Activated CD8-positive, alpha-beta memory T cell treated with anti-CD3 and anti-CD28 coated beads, Interleukin-2, amount 50 U/mL, for 1 hour (primary cell): Measurements from ENCODE around the gene FRMPD4.

Experiments used
- DNase-seq: peaks from one replicate; pipeline ENCODE4 v3.0.0-alpha.2; 2020; ENCODE audit errors: extremely low read depth

The FRMPD4 gene

GRCh38 chrX:12439416-12439815, 301.1 kb downstream of the FRMPD4 start:
- DNase-seq: no peak

- no peak for DNase-seq
Observed at GRCh38 chrX:12440246-12440645, 302.0 kb downstream of the FRMPD4 start.

GRCh38 chrX:12441381-12442128, 303.3 kb downstream of the FRMPD4 start:
- no peak for DNase-seq

- no peak for DNase-seq
Observed at GRCh38 chrX:12443534-12444098, 305.3 kb downstream of the FRMPD4 start.

- no peak for DNase-seq
Observed at GRCh38 chrX:12446342-12447075, 308.2 kb downstream of the FRMPD4 start.

- no peak for DNase-seq
Observed at GRCh38 chrX:12447448-12448064, 309.3 kb downstream of the FRMPD4 start.

GRCh38 chrX:12452268-12452667, 314.0 kb downstream of the FRMPD4 start:
- no peak for DNase-seq

- no peak for DNase-seq
Observed at GRCh38 chrX:12460929-12461328, 322.7 kb downstream of the FRMPD4 start.

GRCh38 chrX:12463052-12463451, 324.8 kb downstream of the FRMPD4 start:
- DNase-seq: no peak

GRCh38 chrX:12463873-12464272, 325.6 kb downstream of the FRMPD4 start:
- DNase-seq: no peak

- DNase-seq: no peak
Observed at GRCh38 chrX:12467321-12467720, 329.0 kb downstream of the FRMPD4 start.

- DNase-seq: no peak
Observed at GRCh38 chrX:12469296-12469695, 331.0 kb downstream of the FRMPD4 start.

- DNase-seq: no peak
Observed at GRCh38 chrX:12471061-12471460, 332.8 kb downstream of the FRMPD4 start.

- no peak for DNase-seq
Observed at GRCh38 chrX:12480956-12481355, 342.7 kb downstream of the FRMPD4 start.

- no peak for DNase-seq
Observed at GRCh38 chrX:12488220-12488619, 349.9 kb downstream of the FRMPD4 start.

- DNase-seq: no peak
Observed at GRCh38 chrX:12488771-12489170, 350.5 kb downstream of the FRMPD4 start.

- no peak for DNase-seq
Observed at GRCh38 chrX:12489341-12489740, 351.1 kb downstream of the FRMPD4 start.

- DNase-seq: no peak
Observed at GRCh38 chrX:12494400-12495138, 356.3 kb downstream of the FRMPD4 start.

GRCh38 chrX:12496343-12496742, 358.1 kb downstream of the FRMPD4 start:
- no peak for DNase-seq

- DNase-seq: no peak
Observed at GRCh38 chrX:12497832-12498591, 359.7 kb downstream of the FRMPD4 start.

GRCh38 chrX:12505127-12505526, 366.9 kb downstream of the FRMPD4 start:
- DNase-seq: no peak
